HG03025 (cell line): Measurements from ENCODE around the gene ITSN1.

Source experiments
- ATAC-seq: cut with Tn5 transposase; IDR thresholded peaks from one replicate; pipeline ENCODE4 v1.9.1; 2021; ENCODE audit warnings: mild to moderate bottlenecking, moderate library complexity; ENCODE audit not compliant: unreplicated experiment, low FRiP score

ITSN1 gene

DNA sequence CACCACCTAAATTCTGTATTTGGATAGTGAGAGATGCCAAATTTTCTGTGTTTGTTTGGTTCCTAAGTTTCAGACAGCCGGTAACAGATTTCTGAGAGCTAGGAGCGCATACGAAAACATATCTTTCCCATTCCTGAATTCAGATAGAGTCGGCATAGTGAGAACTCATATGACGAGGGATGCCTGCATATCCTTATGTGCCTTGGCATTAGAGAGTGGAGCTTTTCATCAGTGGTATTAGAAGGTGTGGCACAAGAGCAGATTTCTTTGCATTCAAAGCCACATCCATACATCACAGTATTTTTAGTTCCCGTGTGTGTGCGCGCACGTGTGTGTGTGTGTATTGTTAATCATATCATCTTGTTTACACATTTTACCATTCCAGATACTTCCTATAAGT, 187.5 kb downstream of the ITSN1 start:
- ATAC-seq, result no peak

- ATAC-seq, result no peak
Observed at GRCh38 chr21:33831962-33832659, 189.8 kb downstream of the ITSN1 start.

DNA sequence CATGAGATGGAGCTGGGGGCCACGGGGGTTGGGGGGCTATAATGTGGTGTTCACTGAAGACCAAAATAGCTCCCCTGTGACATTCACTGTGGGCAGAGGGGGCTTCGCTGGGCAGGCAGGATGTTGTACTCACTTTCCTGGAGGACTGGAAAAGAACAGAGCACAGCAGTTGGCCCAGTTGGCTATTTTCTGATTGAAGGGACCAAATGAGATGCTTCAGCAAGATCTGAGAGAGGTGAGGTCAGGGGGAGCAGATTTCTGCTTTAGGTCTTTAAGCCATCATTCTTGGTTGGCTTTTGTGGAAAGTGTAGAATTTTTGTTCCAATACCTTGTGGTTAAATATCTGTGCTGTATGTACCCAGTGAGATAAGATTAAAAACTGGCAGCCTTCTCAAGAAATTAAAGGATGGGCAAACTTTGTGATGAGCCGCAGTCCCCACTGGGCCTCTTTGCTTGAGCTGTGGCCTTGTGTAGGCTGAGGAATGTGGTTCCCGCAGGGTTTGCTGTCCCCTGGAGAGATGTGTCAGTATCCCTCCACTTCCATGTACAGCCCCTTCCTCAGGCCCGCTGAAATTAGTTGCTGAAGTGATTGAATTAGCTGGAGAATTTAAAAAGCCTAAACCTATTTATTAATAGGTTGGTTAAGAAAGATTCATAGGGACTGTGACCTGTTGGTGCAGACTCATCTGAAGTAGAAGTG, 192.7 kb downstream of the ITSN1 start:
- ATAC-seq, result no peak

- no peak for ATAC-seq
Observed at GRCh38 chr21:33835920-33836319, 193.6 kb downstream of the ITSN1 start.

DNA sequence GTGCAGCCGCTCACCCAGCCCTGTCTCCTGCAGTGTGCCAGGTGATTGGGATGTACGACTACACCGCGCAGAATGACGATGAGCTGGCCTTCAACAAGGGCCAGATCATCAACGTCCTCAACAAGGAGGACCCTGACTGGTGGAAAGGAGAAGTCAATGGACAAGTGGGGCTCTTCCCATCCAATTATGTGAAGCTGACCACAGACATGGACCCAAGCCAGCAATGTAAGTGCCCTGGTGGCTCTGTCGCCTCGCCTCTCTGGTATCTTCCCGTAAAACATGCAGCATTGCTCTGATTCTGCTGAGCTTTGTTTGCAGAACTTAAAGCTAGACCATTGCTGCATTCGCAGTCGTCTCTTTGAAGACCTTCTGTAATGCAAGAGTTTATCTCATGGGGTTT, 194.1 kb downstream of the ITSN1 start:
- ATAC-seq, result no peak

DNA sequence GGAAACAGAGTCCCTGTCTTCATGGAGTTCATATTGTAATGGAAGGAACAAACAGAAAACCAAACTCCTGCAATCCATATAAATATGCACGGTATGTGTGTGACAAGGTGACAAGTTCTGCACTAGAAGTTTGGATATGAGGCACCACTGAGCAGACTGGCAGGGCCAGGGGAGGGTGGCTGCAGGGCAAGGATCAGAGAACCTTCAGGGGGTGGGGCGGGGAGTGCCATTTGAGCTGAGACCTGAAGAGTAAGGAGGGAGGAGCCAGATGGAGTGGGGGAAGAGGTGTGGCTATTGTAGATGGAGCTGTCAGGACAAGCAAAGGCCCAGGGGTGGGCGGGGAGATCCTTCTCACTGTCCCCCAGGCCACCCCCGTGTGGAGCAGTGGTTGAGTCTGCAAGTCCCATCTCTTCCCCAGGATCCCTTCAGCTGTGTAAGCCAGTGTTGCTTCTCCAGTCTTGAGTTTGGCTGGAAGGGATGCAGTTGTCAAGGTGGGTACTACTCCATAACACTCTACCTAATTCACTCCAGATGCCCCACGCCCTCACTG, 196.9 kb downstream of the ITSN1 start:
- no peak for ATAC-seq

DNA sequence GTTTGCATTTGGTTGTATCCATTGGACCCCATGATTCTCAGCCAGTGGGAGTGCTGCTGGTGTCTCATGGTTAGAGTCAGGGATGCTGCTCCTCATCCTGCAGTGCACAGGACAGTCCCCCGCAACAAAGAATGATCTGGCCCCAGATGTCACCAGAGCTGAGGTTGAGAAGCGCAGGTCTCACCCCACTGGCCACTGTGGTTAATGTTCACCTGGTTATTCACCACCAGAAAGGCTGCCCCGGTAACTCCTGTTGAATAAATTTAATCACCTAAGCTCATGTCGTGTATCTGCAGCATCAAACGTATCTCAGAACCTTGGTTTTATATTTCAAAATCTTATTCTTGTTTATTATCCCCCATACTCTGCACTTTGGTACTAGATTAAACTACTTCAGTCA, 197.5 kb downstream of the ITSN1 start:
- no peak for ATAC-seq

DNA sequence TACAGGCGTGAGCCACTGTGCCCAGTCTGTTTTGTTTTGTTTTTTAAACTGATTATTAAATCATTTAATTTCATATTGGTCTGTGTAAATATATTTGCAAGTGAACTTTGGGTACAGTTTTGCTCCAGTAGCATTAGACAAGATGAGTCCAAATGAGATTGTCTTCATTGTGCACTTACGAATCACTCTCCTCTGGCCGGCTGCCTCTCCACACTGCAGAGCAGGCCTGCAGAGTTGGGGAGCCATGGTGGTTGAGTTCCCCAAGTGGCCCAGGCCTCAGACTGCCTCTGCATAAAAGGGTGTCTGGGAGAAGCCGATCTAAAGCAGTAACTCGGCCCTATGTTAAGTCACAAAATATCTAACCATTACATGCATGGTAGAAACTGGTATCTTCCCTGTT, 198.5 kb downstream of the ITSN1 start:
- ATAC-seq, result no peak

- no peak for ATAC-seq
Observed at GRCh38 chr21:33841561-33841960, 199.3 kb downstream of the ITSN1 start.

GRCh38 chr21:33843216-33843615, 200.9 kb downstream of the ITSN1 start:
- no peak for ATAC-seq

GRCh38 chr21:33844104-33844889, 202.0 kb downstream of the ITSN1 start:
- no peak for ATAC-seq

- no peak for ATAC-seq
Observed at GRCh38 chr21:33844890-33845205, 202.5 kb downstream of the ITSN1 start.

- ATAC-seq, result no peak
Observed at GRCh38 chr21:33846141-33846540, 203.8 kb downstream of the ITSN1 start.

- no peak for ATAC-seq
Observed at GRCh38 chr21:33847588-33848248, 205.4 kb downstream of the ITSN1 start.

GRCh38 chr21:33848249-33848953, 206.1 kb downstream of the ITSN1 start:
- no peak for ATAC-seq

DNA sequence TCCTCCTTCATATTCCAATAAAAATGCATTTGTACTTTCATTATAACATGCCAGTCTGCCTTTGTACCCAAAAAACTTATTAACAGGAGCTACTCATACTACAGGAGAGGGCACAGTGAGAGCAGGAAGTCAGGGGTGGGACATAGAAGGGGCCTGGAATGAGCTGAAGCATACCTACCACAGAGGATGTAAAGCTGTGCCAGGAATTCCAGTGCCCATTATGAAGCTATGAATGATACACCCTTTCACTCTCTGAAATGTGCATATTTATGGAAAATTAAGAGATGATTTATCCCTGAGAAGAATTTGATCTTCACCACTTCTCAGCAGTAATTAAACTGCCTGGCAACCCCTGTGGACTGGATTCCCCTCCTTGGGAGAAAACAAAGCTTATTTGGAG, 207.5 kb downstream of the ITSN1 start:
- no peak for ATAC-seq

DNA sequence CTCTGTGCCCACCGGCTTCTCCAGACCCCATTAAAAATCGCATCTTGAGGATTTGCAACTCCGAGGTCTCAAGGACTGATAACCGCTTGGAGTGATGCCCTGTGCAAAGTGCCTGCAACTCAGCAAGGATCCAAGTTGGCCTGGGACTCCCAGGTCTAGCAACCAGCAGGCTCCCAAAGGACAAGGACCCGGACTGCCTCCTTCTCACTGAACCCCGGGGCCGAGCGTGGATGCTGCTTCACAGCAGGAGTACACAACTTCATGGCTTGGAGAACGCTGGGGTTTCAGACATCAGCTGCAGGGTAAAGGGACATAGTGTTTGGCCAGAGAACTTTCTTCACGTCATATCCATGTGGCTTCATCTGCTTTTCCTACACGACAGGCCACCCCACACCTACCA, 208.1 kb downstream of the ITSN1 start:
- no peak for ATAC-seq

- ATAC-seq, result no peak
Observed at GRCh38 chr21:33850985-33851384, 208.7 kb downstream of the ITSN1 start.

DNA sequence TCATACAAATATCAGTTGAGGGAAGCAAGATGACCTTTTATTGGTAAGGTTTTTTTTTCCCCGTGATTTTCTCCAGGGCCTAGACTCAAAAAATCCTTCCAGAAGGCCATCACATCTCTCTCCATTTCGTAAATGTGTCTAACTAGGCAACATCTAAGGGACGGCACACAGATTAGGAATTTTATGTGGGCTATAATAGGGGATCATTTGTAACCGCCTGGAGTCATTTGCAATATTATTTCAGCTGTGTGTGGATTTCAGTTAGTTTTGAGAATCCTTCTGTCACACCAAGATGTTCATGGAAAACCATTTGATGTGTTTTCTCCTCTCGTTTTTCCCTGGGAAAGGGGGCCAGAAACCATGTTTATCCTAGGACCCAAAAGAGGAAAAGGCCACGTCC, 210.2 kb downstream of the ITSN1 start:
- no peak for ATAC-seq

- ATAC-seq, result no peak
Observed at GRCh38 chr21:33854604-33855003, 212.3 kb downstream of the ITSN1 start.
